SK-N-MC (cell line): ENCODE measurements around the gene CPZ.

Experiments used
- EZH2 ChIP-seq: fragments of 200-600 bp; sonication (generic); IDR thresholded peaks from one replicate; pipeline ENCODE4 v1.6.1; 2017; ENCODE audit warnings: antibody characterized with exemption
- POLR2AphosphoS5 ChIP-seq: IDR thresholded peaks from 2 replicates; pipeline ENCODE4 v1.6.1; 2012; ENCODE audit warnings: mild to moderate bottlenecking, low read depth, low read length, borderline replicate concordance

DNA sequence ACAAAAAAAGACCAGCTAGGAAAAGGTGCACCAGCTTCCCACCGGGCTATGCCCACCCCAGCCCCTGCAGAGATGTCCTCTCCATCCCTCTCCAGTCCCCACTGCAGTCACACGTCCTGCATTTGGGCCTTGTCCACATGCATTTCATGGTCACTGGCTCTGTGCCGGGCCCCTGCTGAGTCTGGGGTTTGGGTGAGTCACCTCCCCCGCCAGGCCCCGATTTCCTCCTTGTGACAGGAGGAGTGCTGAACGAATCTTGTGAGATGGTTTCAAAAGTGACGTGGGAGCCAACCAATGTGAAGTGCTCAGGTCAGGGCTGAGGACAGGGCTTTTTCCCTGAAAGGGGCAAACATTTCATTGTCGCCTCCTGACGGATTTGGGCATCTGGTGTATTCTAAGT lies 7.1 kb downstream of the CPZ start:
- TF ChIP-seq POLR2AphosphoS5 (no peak), EZH2 (no peak)
